Epithelial cell of proximal tubule (primary cell): Measurements from ENCODE around the gene TRO. TPM values are rescaled to one million over a fixed set of nuclear protein-coding genes. Genes with fewer than 3 reads are reported as not detected.

Experiments
- DNase-seq: peaks from one replicate; pipeline ENCODE4 v3.0.0-alpha.2; 2011; ENCODE audit warnings: low read depth
- H3K4me3 ChIP-seq: 2 replicates; pipeline ENCODE4 v1.5.1; 2011; ENCODE audit warnings: low read depth, mild to moderate bottlenecking, low read length
- total RNA-seq: library from RNA; depleted of rRNA; stranded (reverse); fragments of >200 nt; gene quantifications from 2 replicates; pipeline ENCODE4 v1.2.3, GENCODE V29; 2015
- TF ChIP-seq, protein P1 (sequence below): conservative IDR thresholded peaks from 2 replicates; pipeline ENCODE4 v1.5.1; 2012; ENCODE audit warnings: low read depth, mild to moderate bottlenecking, low read length

TRO gene
- total RNA-seq, 1 donor from 2014 or later = 15.0 TPM

DNA sequence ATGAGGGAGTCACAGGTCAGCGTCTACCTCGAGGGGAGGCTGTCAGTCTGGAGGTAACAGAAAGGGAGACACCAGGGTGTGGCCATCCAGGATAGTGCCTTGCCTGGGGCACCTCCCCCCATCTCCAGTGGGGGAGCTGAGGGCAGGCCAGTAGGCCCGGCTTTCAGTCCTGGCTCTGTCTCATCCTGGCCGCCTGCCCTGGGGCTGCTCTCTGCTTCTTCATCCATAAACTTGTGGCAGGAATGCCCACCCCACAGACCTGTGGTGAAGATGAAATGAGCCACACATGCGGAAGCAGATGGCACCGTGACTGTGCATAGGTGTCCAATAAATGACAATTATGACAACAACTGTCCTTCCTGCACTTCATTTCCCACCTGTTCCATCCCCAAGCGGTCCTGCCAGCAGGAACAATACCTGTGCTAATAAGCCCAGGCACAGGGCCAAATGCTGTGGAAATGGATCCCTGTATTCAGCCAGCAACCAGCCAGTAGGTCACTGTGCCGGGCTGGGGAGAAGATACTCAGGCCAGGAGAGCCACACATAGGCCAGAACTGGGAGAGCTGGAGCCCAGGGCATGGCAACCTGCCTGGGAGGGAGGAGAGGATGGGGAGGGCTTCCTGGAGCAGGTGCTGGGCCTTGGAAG lies 30.2 kb downstream of the TRO start:
- TF ChIP-seq, protein P1, sequence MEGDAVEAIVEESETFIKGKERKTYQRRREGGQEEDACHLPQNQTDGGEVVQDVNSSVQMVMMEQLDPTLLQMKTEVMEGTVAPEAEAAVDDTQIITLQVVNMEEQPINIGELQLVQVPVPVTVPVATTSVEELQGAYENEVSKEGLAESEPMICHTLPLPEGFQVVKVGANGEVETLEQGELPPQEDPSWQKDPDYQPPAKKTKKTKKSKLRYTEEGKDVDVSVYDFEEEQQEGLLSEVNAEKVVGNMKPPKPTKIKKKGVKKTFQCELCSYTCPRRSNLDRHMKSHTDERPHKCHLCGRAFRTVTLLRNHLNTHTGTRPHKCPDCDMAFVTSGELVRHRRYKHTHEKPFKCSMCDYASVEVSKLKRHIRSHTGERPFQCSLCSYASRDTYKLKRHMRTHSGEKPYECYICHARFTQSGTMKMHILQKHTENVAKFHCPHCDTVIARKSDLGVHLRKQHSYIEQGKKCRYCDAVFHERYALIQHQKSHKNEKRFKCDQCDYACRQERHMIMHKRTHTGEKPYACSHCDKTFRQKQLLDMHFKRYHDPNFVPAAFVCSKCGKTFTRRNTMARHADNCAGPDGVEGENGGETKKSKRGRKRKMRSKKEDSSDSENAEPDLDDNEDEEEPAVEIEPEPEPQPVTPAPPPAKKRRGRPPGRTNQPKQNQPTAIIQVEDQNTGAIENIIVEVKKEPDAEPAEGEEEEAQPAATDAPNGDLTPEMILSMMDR = no peak

DNA sequence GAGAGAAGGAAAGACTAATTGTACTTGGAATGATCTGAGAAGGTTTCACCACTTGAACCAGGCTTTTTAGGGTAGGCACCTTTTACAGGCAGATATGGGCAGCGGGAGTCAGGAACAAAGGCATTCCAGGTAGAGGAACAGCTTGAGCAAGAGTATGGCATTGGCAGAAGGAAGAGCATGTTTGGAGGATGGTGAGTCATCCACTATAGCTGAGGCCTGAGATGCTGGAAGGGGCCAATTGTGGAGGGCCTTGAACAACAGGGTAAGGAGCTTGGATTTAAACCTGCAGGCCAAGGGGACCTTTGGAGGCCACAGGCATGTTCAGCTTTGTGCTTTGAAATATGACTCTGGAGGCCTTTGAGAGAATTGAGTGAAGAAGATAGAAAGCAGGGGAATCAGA lies 41.1 kb downstream of the TRO start:
- no peak for DNase-seq
- TF ChIP-seq, protein P1 = no peak

More for the DNA sequence above, 30.2 kb downstream of the TRO start:
- DNase-seq = no peak
- no peak overlapping the region for H3K4me3 ChIP-seq

DNA sequence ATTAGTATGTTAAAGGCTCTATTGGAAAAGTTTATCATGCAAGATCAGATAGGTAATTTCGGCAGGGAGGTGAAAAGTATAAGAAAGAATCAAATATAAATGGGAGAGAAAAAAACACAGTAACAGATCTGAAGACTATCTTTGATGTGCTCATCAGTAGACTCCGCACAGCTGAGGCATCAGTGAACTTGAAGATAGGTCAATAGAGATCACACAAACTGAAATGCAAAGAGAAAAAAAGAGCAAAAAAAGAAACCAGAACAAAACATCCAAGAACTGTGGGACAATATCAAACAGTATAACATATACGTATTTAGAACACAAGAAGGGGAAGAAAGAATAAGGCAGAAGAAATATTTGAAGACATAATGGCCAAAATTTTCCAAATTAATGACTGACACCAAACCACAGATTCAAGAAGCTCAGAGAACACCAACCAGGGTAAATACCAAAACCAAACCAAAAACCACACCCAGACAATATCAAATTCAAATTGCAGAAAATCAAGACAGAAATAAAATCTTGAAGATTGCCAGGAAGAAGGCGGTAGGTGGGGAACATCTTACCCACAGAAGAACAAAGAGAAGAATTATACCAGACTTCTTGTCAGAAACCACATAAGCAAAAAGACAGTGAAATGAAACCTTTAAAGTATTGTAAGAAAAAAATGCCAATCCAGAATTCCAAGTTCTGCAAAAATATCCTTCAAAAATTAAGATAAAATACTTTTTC lies 44.3 kb downstream of the TRO start:
- TF ChIP-seq, protein P1 = no peak
- DNase-seq = no peak
- no peak overlapping the region for H3K4me3 ChIP-seq

More for the DNA sequence above, 41.1 kb downstream of the TRO start:
- no peak overlapping the region for H3K4me3 ChIP-seq

DNA sequence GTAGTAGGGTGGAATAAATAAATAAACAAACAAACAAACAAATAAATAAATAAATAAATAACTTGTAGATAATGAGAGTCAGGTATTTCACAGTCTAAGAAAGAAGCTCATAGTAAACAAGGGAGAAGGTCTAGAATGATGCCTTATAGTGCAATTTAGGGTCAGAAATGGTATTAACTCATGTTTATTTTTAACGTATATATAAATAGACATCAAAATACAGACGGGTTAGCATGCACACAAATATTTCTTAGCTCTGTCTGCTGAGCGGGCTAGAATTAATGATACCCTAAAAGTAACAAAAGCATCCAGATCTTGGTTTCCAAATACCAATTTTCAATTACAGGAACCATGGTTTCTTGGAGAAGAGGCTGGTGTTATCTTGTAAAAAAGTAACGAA lies 56.8 kb downstream of the TRO start:
- DNase-seq = no peak
- TF ChIP-seq, protein P1 = no peak
- H3K4me3 ChIP-seq = no peak overlapping the region

DNA sequence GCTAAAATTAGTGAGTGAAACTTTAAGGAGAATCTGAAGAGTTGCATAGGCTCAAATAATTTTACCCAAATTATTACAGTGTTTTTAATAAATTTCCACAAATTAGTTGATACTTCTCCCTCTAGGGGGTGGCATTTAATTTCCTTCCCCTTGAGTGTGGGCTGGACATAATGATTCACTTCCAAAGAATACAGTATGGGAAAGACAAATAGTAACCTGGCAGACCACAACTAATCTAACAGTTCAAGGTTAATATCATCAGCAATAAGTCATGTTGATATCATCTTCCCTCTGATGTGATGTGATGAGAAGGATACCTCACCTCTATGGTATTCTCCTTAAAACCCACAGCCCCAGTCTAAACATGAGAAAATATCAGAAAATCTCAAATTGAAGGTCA lies 57.8 kb downstream of the TRO start:
- no peak for DNase-seq

DNA sequence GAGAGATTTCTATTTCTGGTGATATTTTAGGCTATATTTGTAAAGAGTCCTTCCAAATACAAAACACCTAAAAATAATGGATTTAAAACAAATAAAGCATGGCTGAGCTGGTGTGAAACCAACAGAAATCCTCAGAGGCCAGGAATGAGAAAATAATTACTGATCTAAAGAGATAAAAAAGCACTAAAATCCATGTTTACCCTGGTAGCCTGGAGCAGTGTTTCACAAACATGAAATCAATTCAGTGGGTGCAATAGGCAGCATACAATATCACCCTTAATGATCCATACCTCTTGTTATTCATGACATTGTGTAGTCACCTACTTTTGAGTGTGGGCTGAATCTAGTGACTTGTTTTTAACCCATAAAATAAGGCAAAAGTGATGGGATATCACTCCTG lies 58.8 kb downstream of the TRO start:
- DNase-seq = no peak
- H3K4me3 ChIP-seq = no peak overlapping the region
- TF ChIP-seq, protein P1 = no peak

More for the DNA sequence above, 57.8 kb downstream of the TRO start:
- TF ChIP-seq, protein P1 = peak; percentile 29
- no peak overlapping the region for H3K4me3 ChIP-seq
